AG04449 (cell line): ENCODE data around the gene PIK3R3.
"Not testable (repeated sequence)": the region's sequence is repeated elsewhere in the genome, so short reads cannot be mapped to it uniquely, and the experiment has no call there.

ENCODE experiments used
- CTCF ChIA-PET: fragments of 350-600 bp; formaldehyde crosslinking; extraction: SDS; loops from one replicate; lab custom pipeline; 2021; ENCODE audit warnings: antibody characterized with exemption; lab: Yijun Ruan, JAX
- POLR2A ChIA-PET: fragments of 400-600, 350-600 bp; formaldehyde crosslinking; extraction: SDS; loops from one replicate; lab custom pipeline; 2020; ENCODE audit warnings: antibody characterized with exemption, inconsistent platforms; lab: Yijun Ruan, JAX
- DNase-seq: peaks from one replicate; pipeline ENCODE4 v3.0.0-alpha.2; 2010; ENCODE audit warnings: low read depth, low spot score
- H3K4me3 ChIP-seq: 2 replicates; pipeline ENCODE4 v1.5.1; 2011; ENCODE audit warnings: low read depth, mild to moderate bottlenecking, control low read depth, low read length
- TF ChIP-seq, protein P1 (sequence below): IDR thresholded peaks from one replicate; pipeline ENCODE4 v1.5.1; 2011; ENCODE audit warnings: mild to moderate bottlenecking, moderate library complexity, low read length, control low read depth, inconsistent platforms; ENCODE audit not compliant: insufficient read depth; ENCODE audit errors: missing control alignments

The PIK3R3 gene

GRCh38 chr1:46061146-46061545 lies 71.3 kb downstream of the PIK3R3 start:
- DNase-seq, result no peak
- ChIA-PET CTCF (interaction anchor here (1.1 to 1.5 kb wide), 4 partner anchors 22 to 163 kb away, joined by 3 to 5 read pairs (median 4); no protein-coding TSS in a partner anchor), POLR2A (no interaction called here)
- H3K4me3 ChIP-seq, result no peak overlapping the region
- TF ChIP-seq, protein P1, sequence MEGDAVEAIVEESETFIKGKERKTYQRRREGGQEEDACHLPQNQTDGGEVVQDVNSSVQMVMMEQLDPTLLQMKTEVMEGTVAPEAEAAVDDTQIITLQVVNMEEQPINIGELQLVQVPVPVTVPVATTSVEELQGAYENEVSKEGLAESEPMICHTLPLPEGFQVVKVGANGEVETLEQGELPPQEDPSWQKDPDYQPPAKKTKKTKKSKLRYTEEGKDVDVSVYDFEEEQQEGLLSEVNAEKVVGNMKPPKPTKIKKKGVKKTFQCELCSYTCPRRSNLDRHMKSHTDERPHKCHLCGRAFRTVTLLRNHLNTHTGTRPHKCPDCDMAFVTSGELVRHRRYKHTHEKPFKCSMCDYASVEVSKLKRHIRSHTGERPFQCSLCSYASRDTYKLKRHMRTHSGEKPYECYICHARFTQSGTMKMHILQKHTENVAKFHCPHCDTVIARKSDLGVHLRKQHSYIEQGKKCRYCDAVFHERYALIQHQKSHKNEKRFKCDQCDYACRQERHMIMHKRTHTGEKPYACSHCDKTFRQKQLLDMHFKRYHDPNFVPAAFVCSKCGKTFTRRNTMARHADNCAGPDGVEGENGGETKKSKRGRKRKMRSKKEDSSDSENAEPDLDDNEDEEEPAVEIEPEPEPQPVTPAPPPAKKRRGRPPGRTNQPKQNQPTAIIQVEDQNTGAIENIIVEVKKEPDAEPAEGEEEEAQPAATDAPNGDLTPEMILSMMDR, result no peak

GRCh38 chr1:46058936-46059335 lies 73.5 kb downstream of the PIK3R3 start:
- CTCF ChIA-PET, result interaction anchor here (2.1 kb wide), 1 partner anchor 23 kb away, joined by 9 read pairs; no protein-coding TSS in a partner anchor
- POLR2A ChIA-PET, result no interaction called here
- TF ChIP-seq, protein P1, result no peak
- no peak overlapping the region for H3K4me3 ChIP-seq
- DNase-seq, result no peak

DNA sequence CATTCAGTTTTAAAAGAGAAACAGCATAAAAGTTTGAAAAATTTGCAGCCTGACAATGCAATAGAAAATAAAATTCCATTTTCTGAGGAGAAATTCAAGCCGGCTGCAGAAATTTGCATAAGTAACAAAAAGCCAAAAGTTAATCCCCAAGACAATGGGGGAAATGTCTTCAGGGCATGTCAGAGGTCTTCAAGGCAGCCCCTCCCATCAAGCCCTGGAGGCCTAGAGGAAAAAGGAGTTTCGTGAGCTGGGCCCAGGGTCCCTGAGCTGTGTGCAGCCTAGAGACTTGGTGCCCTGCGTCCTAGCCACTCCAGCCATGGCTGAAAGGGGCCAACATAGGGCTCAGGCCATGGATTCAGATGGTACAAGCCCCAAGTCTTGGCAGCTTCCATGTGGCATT lies 74.6 kb downstream of the PIK3R3 start:
- ChIA-PET CTCF (interaction anchor here (1.1 kb wide), 1 partner anchor 60 kb away, joined by 3 read pairs; no protein-coding TSS in a partner anchor), POLR2A (no interaction called here)
- no peak for DNase-seq
- H3K4me3 ChIP-seq, result no peak overlapping the region
- TF ChIP-seq, protein P1, result no peak

DNA sequence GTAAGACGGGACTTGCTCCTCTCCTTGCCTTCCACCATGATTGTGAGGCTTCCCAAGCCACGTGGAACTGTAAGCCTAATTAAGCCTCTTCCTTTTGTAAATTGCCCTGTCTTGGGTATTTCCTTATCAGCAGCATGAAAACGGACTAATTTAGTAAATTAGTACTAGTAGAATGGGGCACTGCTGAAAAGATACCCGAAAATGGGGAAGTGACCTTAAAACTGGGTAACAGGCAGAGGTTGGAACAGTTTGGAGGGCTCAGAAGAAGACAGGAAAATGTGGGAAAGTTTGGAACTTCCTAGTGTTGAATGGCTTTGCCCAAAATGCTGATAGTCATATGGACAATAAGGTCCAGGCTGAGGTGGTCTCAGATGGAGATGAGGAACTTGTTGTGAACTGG lies 75.2 kb downstream of the PIK3R3 start:
- CTCF ChIA-PET, result interaction anchor here (1.1 kb wide), 1 partner anchor 60 kb away, joined by 3 read pairs; no protein-coding TSS in a partner anchor
- DNase-seq, H3K4me3 ChIP-seq: not testable (repeated sequence)

GRCh38 chr1:46056325-46056724 lies 76.1 kb downstream of the PIK3R3 start:
- ChIA-PET POLR2A (no interaction called here), CTCF (no interaction called here)
- no peak for DNase-seq
- H3K4me3 ChIP-seq, result no peak overlapping the region
- TF ChIP-seq, protein P1, result no peak

More for the DNA sequence above, 75.2 kb downstream of the PIK3R3 start:
- POLR2A ChIA-PET, result not testable (repeated sequence)

- ChIA-PET POLR2A (no interaction called here), CTCF (interaction anchor here (1.1 to 1.4 kb wide), 2 partner anchors 10 to 127 kb away, joined by 4 read pairs; no protein-coding TSS in a partner anchor)
- H3K4me3 ChIP-seq, result no peak overlapping the region
- TF ChIP-seq, protein P1, result no peak
- DNase-seq, result no peak
Observed at GRCh38 chr1:46053734-46054133, 78.7 kb downstream of the PIK3R3 start.

DNA sequence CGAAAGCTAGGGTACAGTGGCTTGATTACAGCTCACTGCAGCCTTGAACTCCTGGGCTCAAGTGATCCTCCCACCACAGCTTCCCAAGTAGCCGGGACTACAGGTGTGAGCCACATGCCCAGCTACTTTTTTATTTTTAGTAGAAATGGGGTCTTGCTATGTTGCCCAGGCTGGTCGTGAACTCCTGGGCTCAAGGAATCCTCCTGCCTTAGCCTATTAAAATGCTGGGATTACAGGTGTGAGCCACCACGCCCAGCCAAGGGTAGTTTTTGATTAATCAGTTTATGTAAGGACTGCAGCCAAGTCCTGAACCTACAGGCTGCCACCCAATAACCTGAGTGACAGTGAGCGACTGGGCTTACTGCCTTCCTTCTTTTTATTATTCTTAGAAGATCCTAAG lies 88.3 kb downstream of the PIK3R3 start:
- no peak overlapping the region for H3K4me3 ChIP-seq
- TF ChIP-seq, protein P1, result no peak
- no peak for DNase-seq
- POLR2A ChIA-PET, result no interaction called here
- CTCF ChIA-PET, result interaction anchor here (1.0 to 22.5 kb wide), 3 partner anchors 10 to 180 kb away, joined by 4 to 631 read pairs (median 218); partner anchors contain the start of genes P3R3URF and TSPAN1
